H9 (cell line): Measurements from ENCODE around the gene CLIC1. TPM values are rescaled to one million over a fixed set of nuclear protein-coding genes. Genes with fewer than 3 reads are reported as not detected.

Experiments
- DNase-seq: peaks from one replicate; pipeline ENCODE4 v3.0.0-alpha.2; 2017
- H2AFZ ChIP-seq: one replicate; pipeline ENCODE4 v1.6.1; 2013; ENCODE audit warnings: mild to moderate bottlenecking, low read length, control low read depth, moderate library complexity
- H2AK5ac ChIP-seq: 2 replicates; pipeline ENCODE4 v1.6.1; 2013; ENCODE audit warnings: low read length, control low read depth, mixed read lengths; ENCODE audit not compliant: insufficient read length
- H2BK120ac ChIP-seq: one replicate; pipeline ENCODE4 v1.6.1; 2013; ENCODE audit warnings: low read depth, mild to moderate bottlenecking, low read length, control low read depth, inconsistent platforms; ENCODE audit not compliant: poor library complexity, severe bottlenecking
- H2BK12ac ChIP-seq: 2 replicates; pipeline ENCODE4 v1.6.1; 2013; ENCODE audit warnings: low read length, control low read depth, mixed read lengths, low read depth; ENCODE audit not compliant: insufficient read length
- H2BK15ac ChIP-seq: 2 replicates; pipeline ENCODE4 v1.6.1; 2013; ENCODE audit warnings: low read depth, low read length, control low read depth
- H2BK20ac ChIP-seq: one replicate; pipeline ENCODE4 v1.6.1; 2013; ENCODE audit warnings: low read depth, mild to moderate bottlenecking, low read length, control low read depth, inconsistent platforms; ENCODE audit not compliant: poor library complexity, severe bottlenecking
- H2BK5ac ChIP-seq: 2 replicates; pipeline ENCODE4 v1.6.1; 2013; ENCODE audit warnings: low read length, control low read depth, mixed read lengths; ENCODE audit not compliant: insufficient read length
- H3K14ac ChIP-seq: 2 replicates; pipeline ENCODE4 v1.6.1; 2013; ENCODE audit warnings: low read length, control low read depth; ENCODE audit not compliant: insufficient read depth
- H3K18ac ChIP-seq: 2 replicates; pipeline ENCODE4 v1.6.1; 2013; ENCODE audit warnings: low read depth, mild to moderate bottlenecking, mixed read lengths, low read length, control low read depth; ENCODE audit not compliant: insufficient read length
- H3K23ac ChIP-seq: 2 replicates; pipeline ENCODE4 v1.6.1; 2013; ENCODE audit warnings: low read length, control low read depth, mixed read lengths, low read depth; ENCODE audit not compliant: insufficient read length
- H3K23me2 ChIP-seq: 2 replicates; pipeline ENCODE4 v1.6.1; 2013; ENCODE audit warnings: low read depth, mild to moderate bottlenecking, mixed read lengths, low read length, control low read depth; ENCODE audit not compliant: insufficient read length, poor library complexity, severe bottlenecking
- H3K27ac ChIP-seq: 2 replicates; pipeline ENCODE4 v1.5.1; 2013; ENCODE audit warnings: low read length, control low read depth, mixed read lengths, low read depth; ENCODE audit not compliant: insufficient read length
- H3K27me3 ChIP-seq: 2 replicates; pipeline ENCODE4 v1.6.1; 2013; ENCODE audit warnings: low read length, control low read depth, inconsistent platforms; ENCODE audit not compliant: insufficient read depth
- H3K4ac ChIP-seq: 2 replicates; pipeline ENCODE4 v1.6.1; 2013; ENCODE audit warnings: low read depth, mild to moderate bottlenecking, control low read depth, inconsistent platforms, low read length, moderate library complexity
- H3K4me1 ChIP-seq: 2 replicates; pipeline ENCODE4 v1.6.1; 2013; ENCODE audit warnings: low read length, control low read depth, inconsistent platforms; ENCODE audit not compliant: insufficient read depth
- H3K4me2 ChIP-seq: 2 replicates; pipeline ENCODE4 v1.6.1; 2013; ENCODE audit warnings: low read length, control low read depth, mixed read lengths; ENCODE audit not compliant: insufficient read length, insufficient read depth
- H3K56ac ChIP-seq: 2 replicates; pipeline ENCODE4 v1.6.1; 2013; ENCODE audit warnings: low read depth, mild to moderate bottlenecking, mixed read lengths, low read length, control low read depth; ENCODE audit not compliant: insufficient read length
- H3K79me1 ChIP-seq: 2 replicates; pipeline ENCODE4 v1.6.1; 2013; ENCODE audit warnings: low read depth, mild to moderate bottlenecking, moderate library complexity, low read length, control low read depth, inconsistent platforms; ENCODE audit not compliant: insufficient read depth, poor library complexity, severe bottlenecking
- H3K79me2 ChIP-seq: 2 replicates; pipeline ENCODE4 v1.6.1; 2013; ENCODE audit warnings: low read length, control low read depth, inconsistent platforms; ENCODE audit not compliant: insufficient read depth
- H3K9ac ChIP-seq: 2 replicates; pipeline ENCODE4 v1.6.1; 2013; ENCODE audit warnings: low read length, control low read depth, mixed read lengths; ENCODE audit not compliant: insufficient read length; ENCODE audit errors: extremely low read depth
- H3K9me3 ChIP-seq: one replicate; pipeline ENCODE4 v1.6.1; 2013; ENCODE audit warnings: low read depth, low read length, inconsistent platforms; ENCODE audit not compliant: control insufficient read depth
- H3T11ph ChIP-seq: one replicate; pipeline ENCODE4 v1.6.1; 2013; ENCODE audit warnings: mild to moderate bottlenecking, low read length, control low read depth, inconsistent platforms
- H4K20me1 ChIP-seq: one replicate; pipeline ENCODE4 v1.6.1; 2013; ENCODE audit not compliant: control insufficient read depth, insufficient read length, insufficient read depth
- H4K5ac ChIP-seq: 2 replicates; pipeline ENCODE4 v1.6.1; 2013; ENCODE audit warnings: low read depth, mild to moderate bottlenecking, mixed read lengths, low read length, control low read depth; ENCODE audit not compliant: insufficient read length
- H4K8ac ChIP-seq: replicated peaks from 2 replicates; pipeline ENCODE4 v1.6.1; 2013; ENCODE audit warnings: low read length, control low read depth, mixed read lengths, low read depth; ENCODE audit not compliant: insufficient read length
- H4K91ac ChIP-seq: 2 replicates; pipeline ENCODE4 v1.6.1; 2013; ENCODE audit warnings: low read depth, mild to moderate bottlenecking, moderate library complexity, mixed read lengths, low read length, control low read depth; ENCODE audit not compliant: insufficient read length
- H3K27ac Mint-ChIP-seq, 3 experiments: 2 replicates in 2 of 3; 3 replicates in 1 of 3; pipeline ENCODE4 v1.8.0; 2020 to 2021; ENCODE audit warnings: mixed read lengths in 3 of 3, mild to moderate bottlenecking in 1 of 3, moderate library complexity in 1 of 3
- H3K27me3 Mint-ChIP-seq: 2 replicates; pipeline ENCODE4 v1.8.0; 2021; ENCODE audit warnings: low read depth, mild to moderate bottlenecking, moderate library complexity, mixed read lengths
- H3K36me3 Mint-ChIP-seq, 3 experiments: 2 replicates in 2 of 3; 3 replicates in 1 of 3; pipeline ENCODE4 v1.8.0; 2020 to 2021; ENCODE audit warnings: low read depth in 3 of 3, mixed read lengths in 3 of 3; ENCODE audit not compliant: insufficient read depth in 1 of 3
- H3K4me1 Mint-ChIP-seq, 2 experiments: 2 replicates each; pipeline ENCODE4 v1.8.0; 2020; ENCODE audit warnings: mixed read lengths in 2 of 2
- H3K4me3 Mint-ChIP-seq, 2 experiments: 2 replicates in 1 of 2; 3 replicates in 1 of 2; pipeline ENCODE4 v1.8.0; 2020 to 2021; ENCODE audit warnings: mild to moderate bottlenecking in 2 of 2, mixed read lengths in 2 of 2, moderate library complexity in 1 of 2
- H3K9me3 Mint-ChIP-seq, 2 experiments: 2 replicates in 1 of 2; 3 replicates in 1 of 2; pipeline ENCODE4 v1.8.0; 2020; ENCODE audit warnings: mild to moderate bottlenecking in 2 of 2, mixed read lengths in 2 of 2, moderate library complexity in 1 of 2
- WGBS: extraction: QIAGEN DNeasy Blood & Tissue Kit; methylation state at CpG from one replicate; pipeline ENCODE4 v1.1.7; 2013; ENCODE audit warnings: missing lambda C conversion rate, low lambda C conversion rate, mixed read lengths; ENCODE audit not compliant: insufficient read length; ENCODE audit errors: extremely low coverage; 5-methylcytosine and 5-hydroxymethylcytosine counted together
- total RNA-seq: library from RNA; stranded (reverse); gene quantifications from 2 replicates; pipeline ENCODE4 v1.2.1, GENCODE V29; 2021
- TF ChIP-seq, protein P1 (sequence below): fragments of 200-600 bp; sonication (generic); conservative IDR thresholded peaks from 3 replicates; pipeline ENCODE4 v1.8.0; 2021; ENCODE audit warnings: antibody characterized with exemption, mild to moderate bottlenecking

Gene CLIC1
- total RNA-seq, 1 experiment from 2014 or later: 265 TPM

GRCh38 chr6:31705931-31706330, 30.4 kb downstream of the CLIC1 start:
- no peak overlapping the region for H3K27ac ChIP-seq
- peaks cover 4% of the 10 kb centered on the region; the same call in 1 of the 2 replicates for H3K4me1 ChIP-seq
- H2BK120ac ChIP-seq: no peak overlapping the region
- no peak for DNase-seq
- WGBS: no CpG with 5 or more reads among the region's 6 CpGs
- H4K8ac ChIP-seq: no peak overlapping the region
- H3T11ph ChIP-seq: no peak overlapping the region
- H2BK20ac ChIP-seq: no peak overlapping the region
- no peak overlapping the region for H4K5ac ChIP-seq
- H4K20me1 ChIP-seq: no peaks in the 10 kb centered on the region
- peaks cover 6% of the 10 kb centered on the region for H3K23me2 ChIP-seq
- no peak overlapping the region for H3K4ac ChIP-seq
- H2BK5ac ChIP-seq: no peak overlapping the region
- no peak overlapping the region for H3K18ac ChIP-seq
- H3K4me2 ChIP-seq: no peak overlapping the region
- no peak overlapping the region for H2AK5ac ChIP-seq
- Mint-ChIP-seq H3K27me3 (peaks cover 3% of the 10 kb centered on the region; the same call in 1 of the 2 replicates), H3K36me3 (peaks cover 0 to 4% (median 0%) of the 10 kb centered on the region in 3 experiments; a peak in 4 of 7 replicates), H3K9me3 (no peaks in the 10 kb centered on the region; a peak in 1 of 5 replicates), H3K4me3 (no peak overlapping the region), H3K4me1 (peaks cover 16 to 19% of the 10 kb centered on the region in 2 experiments), H3K27ac (no peak overlapping the region)
- H2BK12ac ChIP-seq: no peak overlapping the region
- H3K14ac ChIP-seq: no peak overlapping the region
- no peak overlapping the region for H3K9ac ChIP-seq
- peaks cover 2% of the 10 kb centered on the region; the same call in 1 of the 2 replicates for H3K79me2 ChIP-seq
- no peak overlapping the region for H3K56ac ChIP-seq
- no peaks in the 10 kb centered on the region for H3K27me3 ChIP-seq
- H2AFZ ChIP-seq: no peak overlapping the region
- no peak overlapping the region for H3K23ac ChIP-seq
- H3K9me3 ChIP-seq: no peaks in the 10 kb centered on the region
- no peak overlapping the region for H4K91ac ChIP-seq
- TF ChIP-seq, protein P1, sequence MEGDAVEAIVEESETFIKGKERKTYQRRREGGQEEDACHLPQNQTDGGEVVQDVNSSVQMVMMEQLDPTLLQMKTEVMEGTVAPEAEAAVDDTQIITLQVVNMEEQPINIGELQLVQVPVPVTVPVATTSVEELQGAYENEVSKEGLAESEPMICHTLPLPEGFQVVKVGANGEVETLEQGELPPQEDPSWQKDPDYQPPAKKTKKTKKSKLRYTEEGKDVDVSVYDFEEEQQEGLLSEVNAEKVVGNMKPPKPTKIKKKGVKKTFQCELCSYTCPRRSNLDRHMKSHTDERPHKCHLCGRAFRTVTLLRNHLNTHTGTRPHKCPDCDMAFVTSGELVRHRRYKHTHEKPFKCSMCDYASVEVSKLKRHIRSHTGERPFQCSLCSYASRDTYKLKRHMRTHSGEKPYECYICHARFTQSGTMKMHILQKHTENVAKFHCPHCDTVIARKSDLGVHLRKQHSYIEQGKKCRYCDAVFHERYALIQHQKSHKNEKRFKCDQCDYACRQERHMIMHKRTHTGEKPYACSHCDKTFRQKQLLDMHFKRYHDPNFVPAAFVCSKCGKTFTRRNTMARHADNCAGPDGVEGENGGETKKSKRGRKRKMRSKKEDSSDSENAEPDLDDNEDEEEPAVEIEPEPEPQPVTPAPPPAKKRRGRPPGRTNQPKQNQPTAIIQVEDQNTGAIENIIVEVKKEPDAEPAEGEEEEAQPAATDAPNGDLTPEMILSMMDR: no peak
- no peak overlapping the region for H2BK15ac ChIP-seq
- H3K79me1 ChIP-seq: peaks cover 6% of the 10 kb centered on the region
